Heart right ventricle (tissue), 16 donors: ENCODE results near the gene RAB44. TPM values are rescaled to one million over a fixed set of nuclear protein-coding genes. Genes with fewer than 3 reads are reported as not detected.
"Not testable (repeated sequence)": the region's sequence is repeated elsewhere in the genome, so short reads cannot be mapped to it uniquely, and the experiment has no call there.

Experiments used
- ATAC-seq, 8 donors: fragments of 200-7000 bp; cut with Tn5 transposase; one replicate each; pipeline ENCODE4 v1.9.1; 2020; ENCODE audit warnings: mild to moderate bottlenecking in 8 of 8, moderate library complexity in 8 of 8, moderate number of reproducible peaks in 1 of 8
- DNase-seq, 2 donors: peaks; one replicate each; pipeline ENCODE4 v3.0.0-alpha.2; 2020
- H3K27ac ChIP-seq, 10 donors: fragments of 200-600 bp; sonication (generic) in 2 of 10; one replicate each; pipeline versions ENCODE4 v1.5.0 to v1.8.0; 2020 to 2022; ENCODE audit warnings: mild to moderate bottlenecking in 3 of 10
- H3K27me3 ChIP-seq, 7 donors: fragments of 200-600 bp; one replicate each; pipeline ENCODE4 v1.8.0; 2021 to 2022; ENCODE audit warnings: mild to moderate bottlenecking in 2 of 7
- H3K36me3 ChIP-seq, 9 donors: fragments of 200-600 bp; sonication (generic) in 1 of 9; one replicate each; pipeline versions ENCODE4 v1.5.0 to v1.8.0; 2020 to 2022; ENCODE audit warnings: mild to moderate bottlenecking in 2 of 9
- H3K4me1 ChIP-seq, 9 donors: fragments of 200-600 bp; sonication (generic) in 1 of 9; one replicate each; pipeline versions ENCODE4 v1.5.0 to v1.8.0; 2020 to 2022; ENCODE audit warnings: mild to moderate bottlenecking in 4 of 9
- H3K4me3 ChIP-seq, 10 donors: fragments of 200-600 bp; sonication (generic) in 2 of 10; one replicate each; pipeline versions ENCODE4 v1.5.0 to v1.8.0; 2020 to 2022; ENCODE audit warnings: mild to moderate bottlenecking in 7 of 10, moderate library complexity in 2 of 10
- H3K9me3 ChIP-seq, 11 donors: fragments of 200-600 bp in 10 of 11; sonication (generic) in 2 of 11; one replicate each; pipeline versions ENCODE4 v1.5.0 to v1.8.0; 2013 to 2022; ENCODE audit warnings: mild to moderate bottlenecking in 2 of 11, control low read depth in 1 of 11, moderate library complexity in 1 of 11
- WGBS, 2 donors: extraction: QIAGEN DNeasy Blood & Tissue Kit; methylation state at CpG; one replicate each; pipeline ENCODE4 v1.1.7; 2013; ENCODE audit warnings: inconsistent platforms in 1 of 2; 5-methylcytosine and 5-hydroxymethylcytosine counted together
- intact Hi-C, 10 donors: fragments of 100-400 bp; cut with DNase I; formaldehyde crosslinking; loops; one replicate each; pipeline versions ENCODE4 v1.11.1 to v1.14.2; 2022
- polyA plus RNA-seq, 2 donors: library from polyadenylated mRNA; stranded (reverse); fragments of 200-250 nt; gene quantifications; one replicate each; pipeline ENCODE4 v1.2.3, GENCODE V29; 2013
- total RNA-seq, 10 donors: library from RNA; stranded (reverse); fragmentation: NEBNext Ultra II Directional in 3 of 10; extraction: Animal tissue kit (Norgen Biotek cat#: 25700) in 3 of 10; gene quantifications; one replicate each; pipeline versions ENCODE4 v1.2.1 to v1.2.4, GENCODE V29; 2021 to 2023
- TF ChIP-seq, protein P1 (sequence below), 9 donors: fragments of 200-600 bp; sonication (generic) in 2 of 9; IDR thresholded peaks; one replicate each; pipeline versions ENCODE4 v1.5.0 to v1.8.0; 2021 to 2022; ENCODE audit warnings: antibody characterized with exemption in 9 of 9, mild to moderate bottlenecking in 5 of 9, moderate library complexity in 1 of 9
- donor health status: Arrhythmogenic right ventricular cardiomyopathy.
- donor health status: ischemic (EF 13 %, LVEDD 7.1; RV severe dilation, severe dysfunction).
- donor health status: healthy with polysubstance abuse.
- donor health status: DM: no; HTN: yes; CAD: no.
- donor health status: DM: no; HTN: no; CAD: no.
- donor health status: ischemic (EF 25% LVEDD 6.9; RV normal size, moderate dysfunction).
- donor health status: ischemic (EF 25% LVEDD 5.7; RV mildly dilated, moderate dysfunction).
- donor health status: healthy.
- donor health status: DM: yes; HTN: yes; CAD: no.
- donor health status: Ischemic cardiomyopathy.
- donor health status: ischemic (EF 35%, LVEDD 5.7; RV mildly dilated, moderate dysfunction).
- donor health status: nonischemic (EF 11% LVEDD 7.7; RV severe dilation, severe dysfunction).
- donor health status: DM: yes; HTN: yes; CAD: no.
- donor health status: PGD.
- donor health status: ischemic (EF 29% LVEDD 5.4; RV normal size, mild dysfunction).
- donor health status: nonischemic (EF 23%, LVEDD 6.1; RV moderate dilation, normal function).

RAB44 gene
- total and polyA plus RNA-seq, 12 donors, result 0.03 to 0.39 (median 0.06) TPM; not detected in 6

DNA sequence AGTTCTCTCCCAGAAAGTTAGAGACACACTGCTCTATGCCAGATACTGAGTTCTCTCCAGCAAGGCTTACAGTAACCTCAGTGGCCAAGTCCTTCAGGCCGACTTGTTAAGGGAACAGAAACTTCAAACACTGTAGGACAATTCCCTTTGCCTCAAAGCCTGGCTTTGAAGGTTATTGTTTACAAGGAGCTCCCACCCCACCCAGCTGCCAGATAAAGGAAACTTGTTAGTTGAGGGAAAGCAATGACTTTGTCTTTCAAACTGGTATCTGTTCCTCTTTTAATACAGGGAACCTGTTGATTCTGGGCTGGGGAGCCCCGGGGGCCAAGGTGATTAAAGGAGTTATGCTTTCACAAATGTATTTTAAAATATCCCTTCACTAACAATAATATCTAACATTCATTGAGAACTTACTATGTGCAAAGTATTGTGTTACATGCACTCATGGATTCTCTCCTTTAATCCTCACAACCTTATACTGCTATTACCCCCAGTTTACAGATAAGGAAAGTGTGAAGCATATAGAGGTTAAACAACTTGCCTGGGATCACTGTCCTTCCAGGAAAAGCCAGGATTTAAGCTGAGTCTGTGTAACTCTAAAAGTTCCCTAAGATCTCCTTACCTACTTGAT, 46.7 kb upstream of the RAB44 start:
- Histone ChIP-seq H3K4me1 (peaks cover 0 to 26% (median 6%) of the 10 kb centered on the region in 9 donors), H3K4me3 (no peak overlapping the region), H3K36me3 (no peaks in the 10 kb centered on the region), H3K9me3 (no peaks in the 10 kb centered on the region), H3K27ac (peak overlapping the region in 1 of 10 donors; percentile 42), H3K27me3 (peaks cover 0 to 11% (median 0%) of the 10 kb centered on the region in 7 donors)
- TF ChIP-seq, protein P1, sequence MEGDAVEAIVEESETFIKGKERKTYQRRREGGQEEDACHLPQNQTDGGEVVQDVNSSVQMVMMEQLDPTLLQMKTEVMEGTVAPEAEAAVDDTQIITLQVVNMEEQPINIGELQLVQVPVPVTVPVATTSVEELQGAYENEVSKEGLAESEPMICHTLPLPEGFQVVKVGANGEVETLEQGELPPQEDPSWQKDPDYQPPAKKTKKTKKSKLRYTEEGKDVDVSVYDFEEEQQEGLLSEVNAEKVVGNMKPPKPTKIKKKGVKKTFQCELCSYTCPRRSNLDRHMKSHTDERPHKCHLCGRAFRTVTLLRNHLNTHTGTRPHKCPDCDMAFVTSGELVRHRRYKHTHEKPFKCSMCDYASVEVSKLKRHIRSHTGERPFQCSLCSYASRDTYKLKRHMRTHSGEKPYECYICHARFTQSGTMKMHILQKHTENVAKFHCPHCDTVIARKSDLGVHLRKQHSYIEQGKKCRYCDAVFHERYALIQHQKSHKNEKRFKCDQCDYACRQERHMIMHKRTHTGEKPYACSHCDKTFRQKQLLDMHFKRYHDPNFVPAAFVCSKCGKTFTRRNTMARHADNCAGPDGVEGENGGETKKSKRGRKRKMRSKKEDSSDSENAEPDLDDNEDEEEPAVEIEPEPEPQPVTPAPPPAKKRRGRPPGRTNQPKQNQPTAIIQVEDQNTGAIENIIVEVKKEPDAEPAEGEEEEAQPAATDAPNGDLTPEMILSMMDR (IDR thresholded peaks at IDR 0.05), result no peak
- peak in 5 of 8 donors; percentile 49 to 80 (median 56) for ATAC-seq
- no peak for DNase-seq
- intact Hi-C loops, result no loop called here
- WGBS, 2 donors, result 42 to 63% methylated on average over 2 of the region's 2 CpGs

DNA sequence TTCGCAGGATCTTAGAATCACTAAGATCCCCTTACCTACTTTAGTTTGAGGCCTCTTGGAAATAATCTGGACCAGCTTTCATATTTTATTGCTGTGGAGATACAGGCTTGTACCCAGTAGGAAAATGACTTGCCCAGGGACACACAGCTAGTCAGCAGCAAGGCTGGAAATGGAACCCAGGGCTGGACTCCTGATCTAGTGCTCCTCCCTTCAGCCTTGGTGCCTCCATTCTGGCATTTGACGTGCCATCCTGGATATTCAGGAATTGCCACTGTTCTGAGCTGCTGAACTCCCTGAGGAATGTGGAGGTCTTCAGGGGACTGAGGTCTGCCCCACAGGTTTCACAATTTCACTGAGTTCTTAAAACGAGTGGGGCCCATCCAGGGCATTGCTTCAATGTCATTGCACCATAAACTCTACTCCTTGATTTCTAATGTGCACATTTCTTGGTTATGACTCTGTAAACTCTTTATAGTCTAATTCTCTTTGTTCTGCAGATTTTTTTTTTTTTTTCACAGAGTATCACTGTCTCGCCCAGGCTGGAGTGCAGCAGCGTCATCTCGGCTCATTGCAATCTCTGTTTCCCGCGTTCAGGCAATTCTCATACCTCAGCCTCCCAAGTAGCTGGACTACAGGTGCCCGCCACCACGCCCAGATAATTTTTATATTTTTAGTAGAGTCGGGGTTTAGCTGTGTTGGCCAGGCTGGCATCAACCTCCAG, 45.8 kb upstream of the RAB44 start:
- Histone ChIP-seq H3K36me3 (no peaks in the 10 kb centered on the region), H3K27me3 (peaks cover 0 to 20% (median 0%) of the 10 kb centered on the region in 7 donors), H3K9me3 (no peaks in the 10 kb centered on the region), H3K4me3 (no peak overlapping the region), H3K27ac (no peak overlapping the region), H3K4me1 (peaks cover 0 to 26% (median 6%) of the 10 kb centered on the region in 9 donors)
- intact Hi-C loops, result no loop called here
- WGBS, 2 donors, result 95 to 97% methylated on average over 11 of the region's 11 CpGs
- DNase-seq (no peak), ATAC-seq (no peak)
- TF ChIP-seq, protein P1 (IDR thresholded peaks at IDR 0.05), result no peak

DNA sequence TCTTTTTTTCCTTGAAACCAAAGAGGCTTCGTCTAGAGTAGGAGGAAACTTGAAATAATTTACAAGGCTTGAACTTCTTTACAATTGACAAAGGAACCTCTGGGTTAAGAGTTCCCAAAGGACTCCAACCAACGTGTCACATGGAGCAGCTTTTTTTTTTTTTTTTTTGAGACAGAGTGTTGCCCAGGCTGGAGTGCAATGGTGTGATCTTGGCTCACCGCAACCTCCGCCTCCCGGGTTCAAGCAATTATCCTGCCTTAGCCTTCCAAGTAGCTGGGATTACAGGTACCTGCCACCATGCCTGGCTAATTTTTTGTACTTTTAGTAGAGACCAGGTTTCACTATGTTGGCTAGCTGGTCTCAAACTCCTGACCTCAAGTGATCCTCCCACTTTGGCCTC, 43.2 kb upstream of the RAB44 start:
- 81 to 86% methylated on average over 5 of the region's 5 CpGs for WGBS, 2 donors
- ATAC-seq, result not testable (repeated sequence)

DNA sequence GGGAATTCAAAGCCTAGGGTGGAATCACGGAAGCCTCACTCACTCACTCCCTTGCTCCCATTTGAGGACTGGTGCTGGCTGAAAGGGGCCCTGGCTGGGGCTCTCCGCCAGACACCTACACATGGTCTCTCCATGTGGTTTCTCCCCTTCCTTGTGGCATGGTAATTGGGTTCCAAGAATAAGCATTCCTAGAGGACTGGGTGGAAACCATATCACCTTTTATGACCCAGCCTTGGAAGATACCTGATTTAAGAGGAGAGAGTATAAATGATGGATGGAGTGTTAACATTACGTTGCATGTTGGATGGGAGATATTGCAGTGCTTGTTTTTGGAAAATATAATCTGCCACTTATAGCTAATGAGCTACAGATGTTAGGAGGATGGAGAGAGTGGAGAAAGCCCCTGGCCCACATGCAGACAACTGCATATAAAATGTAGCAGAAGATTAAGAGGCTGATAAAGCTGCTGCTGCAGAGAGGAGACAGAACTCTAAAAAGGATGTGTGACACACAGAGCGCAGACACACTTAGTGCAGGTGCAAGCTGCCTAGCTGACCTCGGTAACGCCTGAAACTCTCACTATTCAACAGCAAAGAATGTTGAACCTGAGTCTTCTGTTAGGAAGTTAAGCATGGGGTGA, 42.4 kb upstream of the RAB44 start:
- Histone ChIP-seq H3K27me3 (peaks cover 0 to 38% (median 0%) of the 10 kb centered on the region in 7 donors), H3K27ac (no peak overlapping the region), H3K36me3 (no peaks in the 10 kb centered on the region), H3K9me3 (no peaks in the 10 kb centered on the region), H3K4me3 (no peak overlapping the region), H3K4me1 (peaks cover 0 to 30% (median under 1%) of the 10 kb centered on the region in 9 donors)
- WGBS, 2 donors, result 78 to 82% methylated on average over 6 of the region's 6 CpGs
- DNase-seq (no peak), ATAC-seq (no peak)
- TF ChIP-seq, protein P1 (IDR thresholded peaks at IDR 0.05), result no peak
- intact Hi-C loops, result no loop called here

More for the DNA sequence above, 43.2 kb upstream of the RAB44 start:
- peaks cover 0 to 30% (median 5%) of the 10 kb centered on the region in 9 donors for H3K4me1 ChIP-seq
- DNase-seq, H3K9me3 ChIP-seq, H3K36me3 ChIP-seq, intact Hi-C loops, H3K4me3 ChIP-seq, H3K27ac ChIP-seq: not testable (repeated sequence)
- H3K27me3 ChIP-seq, result peaks cover 0 to 31% (median 0%) of the 10 kb centered on the region in 7 donors
